NCI-H345 treated with DMSO at 0.1 percent for 48 hours (cell line): Measurements from ENCODE around the gene AAMP.
"Not testable (repeated sequence)": the region's sequence is repeated elsewhere in the genome, so short reads cannot be mapped to it uniquely, and the experiment has no call there.

Experiments
- DNase-seq: peaks from one replicate; lab custom pipeline; 2025; ENCODE audit not compliant: unreplicated experiment; lab: John Stamatoyannopoulos, UW

AAMP gene, protein sequence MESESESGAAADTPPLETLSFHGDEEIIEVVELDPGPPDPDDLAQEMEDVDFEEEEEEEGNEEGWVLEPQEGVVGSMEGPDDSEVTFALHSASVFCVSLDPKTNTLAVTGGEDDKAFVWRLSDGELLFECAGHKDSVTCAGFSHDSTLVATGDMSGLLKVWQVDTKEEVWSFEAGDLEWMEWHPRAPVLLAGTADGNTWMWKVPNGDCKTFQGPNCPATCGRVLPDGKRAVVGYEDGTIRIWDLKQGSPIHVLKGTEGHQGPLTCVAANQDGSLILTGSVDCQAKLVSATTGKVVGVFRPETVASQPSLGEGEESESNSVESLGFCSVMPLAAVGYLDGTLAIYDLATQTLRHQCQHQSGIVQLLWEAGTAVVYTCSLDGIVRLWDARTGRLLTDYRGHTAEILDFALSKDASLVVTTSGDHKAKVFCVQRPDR

DNA sequence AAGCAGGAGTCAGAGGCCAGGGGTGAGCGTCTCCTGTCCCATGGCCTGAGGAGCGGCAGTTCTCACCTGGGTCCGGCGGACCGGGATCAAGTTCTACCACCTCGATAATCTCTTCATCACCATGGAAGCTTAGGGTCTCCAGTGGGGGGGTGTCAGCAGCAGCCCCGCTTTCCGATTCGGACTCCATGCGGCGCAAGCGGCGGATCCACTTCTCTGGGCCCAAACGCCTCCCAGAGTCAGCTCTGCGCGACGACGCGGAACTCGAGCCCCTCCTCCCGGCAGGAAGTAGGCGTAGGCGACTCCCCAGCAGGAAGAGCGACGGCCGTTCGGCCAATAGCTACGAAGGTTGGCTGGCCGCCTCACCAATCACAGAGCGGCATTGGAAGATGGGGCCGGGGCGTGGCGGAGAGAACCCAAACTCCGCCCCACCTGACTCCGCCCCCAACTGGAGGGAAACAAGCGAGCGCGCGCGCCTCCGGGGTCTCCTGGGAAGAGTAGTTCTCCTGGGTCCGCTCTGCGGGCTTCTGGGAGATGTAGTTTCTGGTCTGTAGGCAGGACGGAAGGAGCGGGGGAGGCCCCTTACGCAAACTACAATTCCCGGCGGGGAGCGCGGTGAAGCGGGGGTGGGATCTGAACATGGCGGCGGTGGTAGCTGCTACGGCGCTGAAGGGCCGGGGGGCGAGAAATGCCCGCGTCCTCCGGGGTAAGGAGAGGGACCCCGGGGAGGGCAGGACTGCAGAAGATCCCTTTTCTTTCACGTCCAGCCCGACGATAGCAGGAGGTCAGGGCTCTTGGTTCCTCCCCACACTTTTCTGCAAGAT is at the start of gene AAMP, which contains the start of gene PNKD:
Gene AAMP, minus strand, starts transcription at position 238 of the 821 bp plus-strand sequence. Its CDS starts 51 bp downstream, at position 187.
Gene PNKD, plus strand, starts transcription at position 620 of the 821 bp plus-strand sequence. Its CDS starts 17 bp downstream, at position 637.
- DNase-seq = peak; percentile 99

- DNase-seq = no peak
These were observed 48.3 kb upstream of the AAMP start for GRCh38 chr2:218318241-218318640.

DNA sequence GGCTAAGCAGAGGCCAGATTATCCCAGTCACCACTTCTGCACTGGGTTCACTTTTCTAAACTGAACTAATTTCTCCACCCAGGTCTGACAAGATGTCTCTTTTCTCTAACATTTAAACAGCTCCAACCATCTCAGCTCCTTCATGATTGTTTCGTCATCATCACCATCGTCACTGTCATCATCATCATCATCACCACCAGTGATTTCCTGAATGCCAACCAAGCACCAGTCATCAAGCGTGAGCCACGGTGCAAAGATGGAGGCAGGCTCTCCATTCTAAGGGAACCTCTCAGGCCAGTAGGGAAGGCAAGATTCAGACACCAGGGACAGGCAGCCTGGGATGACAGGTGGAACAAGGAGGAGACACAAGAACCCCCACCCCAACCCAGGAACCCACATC is 47.9 kb upstream of the AAMP start:
- no peak for DNase-seq

DNA sequence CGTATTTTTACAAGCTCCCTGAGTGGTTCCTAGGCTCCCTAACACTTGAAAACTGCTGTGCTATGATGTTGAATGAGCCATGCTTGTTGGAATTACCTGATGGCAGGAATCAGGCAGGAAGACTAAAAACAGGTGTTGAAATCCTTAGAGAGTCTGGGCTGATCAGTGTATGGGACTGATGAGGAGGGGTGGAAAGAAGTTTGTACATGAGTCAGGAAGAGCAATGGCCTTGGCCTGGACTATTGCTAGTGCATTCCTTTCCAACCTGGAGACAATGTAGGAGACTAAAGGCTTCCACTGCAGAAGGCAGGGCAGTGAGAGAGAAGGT is 47.3 kb upstream of the AAMP start:
- DNase-seq = no peak

- DNase-seq = no peak
These were observed 45.5 kb upstream of the AAMP start for GRCh38 chr2:218315397-218315796.

DNA sequence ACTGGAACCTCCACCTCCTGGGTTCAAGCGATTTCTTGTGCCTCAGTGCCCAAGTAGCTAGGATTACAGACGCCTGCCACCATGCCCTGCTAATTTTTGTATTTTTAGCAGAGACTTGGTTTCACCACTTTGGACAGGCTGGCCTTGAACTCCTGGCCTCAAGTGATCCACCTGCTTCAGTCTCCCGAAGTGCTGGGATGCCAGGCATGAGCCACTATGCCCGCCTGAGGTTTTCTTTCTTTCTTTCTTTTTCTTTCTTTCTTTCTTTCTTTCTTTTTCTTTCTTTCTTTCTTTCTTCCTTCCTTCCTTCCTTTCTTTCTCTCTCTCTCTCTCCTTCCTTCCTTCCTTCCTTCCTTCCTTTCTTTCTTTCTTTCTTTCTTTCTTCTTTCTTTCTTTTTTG is 44.8 kb upstream of the AAMP start:
- DNase-seq = not testable (repeated sequence)

DNA sequence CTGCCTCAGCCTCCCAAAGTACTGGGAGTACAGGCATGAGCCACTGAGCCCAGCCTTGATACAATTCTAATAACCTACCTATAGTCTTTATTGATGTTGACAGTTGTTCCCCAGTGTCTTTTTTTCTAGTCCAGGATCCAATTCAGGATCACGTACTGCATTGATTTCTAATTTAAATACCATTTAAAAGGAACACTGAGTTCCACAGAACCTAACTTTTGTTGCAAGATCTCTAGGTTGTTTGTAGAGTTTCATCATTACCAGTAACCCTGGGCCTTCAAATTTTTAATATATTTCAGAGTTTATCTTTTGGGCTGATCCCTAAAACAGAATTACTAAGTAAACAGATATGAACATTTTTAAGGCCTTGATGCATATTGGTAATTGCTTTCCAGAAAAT is 43.4 kb upstream of the AAMP start:
- DNase-seq = no peak

DNA sequence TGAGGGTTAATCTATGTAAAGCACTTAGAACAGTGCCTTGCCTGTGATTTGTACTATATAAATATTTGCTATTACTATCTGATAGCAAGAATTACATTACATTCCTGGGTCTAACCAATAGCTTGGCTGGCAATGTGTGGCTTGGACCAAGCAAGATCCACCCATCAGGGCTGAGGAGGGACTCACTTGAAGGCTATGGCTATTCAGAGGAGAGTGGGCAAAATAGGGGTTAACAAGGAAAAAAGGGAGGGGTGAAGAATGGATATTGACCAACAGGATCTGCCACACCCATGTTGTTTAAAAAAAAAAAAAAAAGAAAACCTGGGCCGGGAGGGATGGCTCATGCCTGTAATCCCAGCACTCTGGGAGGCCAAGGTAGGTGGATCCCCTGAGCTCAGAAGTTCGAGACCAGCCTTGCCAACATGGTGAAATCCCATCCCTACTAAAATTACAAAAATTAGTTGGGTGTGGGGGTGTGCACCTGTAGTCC is 42.4 kb upstream of the AAMP start:
- DNase-seq = no peak

DNA sequence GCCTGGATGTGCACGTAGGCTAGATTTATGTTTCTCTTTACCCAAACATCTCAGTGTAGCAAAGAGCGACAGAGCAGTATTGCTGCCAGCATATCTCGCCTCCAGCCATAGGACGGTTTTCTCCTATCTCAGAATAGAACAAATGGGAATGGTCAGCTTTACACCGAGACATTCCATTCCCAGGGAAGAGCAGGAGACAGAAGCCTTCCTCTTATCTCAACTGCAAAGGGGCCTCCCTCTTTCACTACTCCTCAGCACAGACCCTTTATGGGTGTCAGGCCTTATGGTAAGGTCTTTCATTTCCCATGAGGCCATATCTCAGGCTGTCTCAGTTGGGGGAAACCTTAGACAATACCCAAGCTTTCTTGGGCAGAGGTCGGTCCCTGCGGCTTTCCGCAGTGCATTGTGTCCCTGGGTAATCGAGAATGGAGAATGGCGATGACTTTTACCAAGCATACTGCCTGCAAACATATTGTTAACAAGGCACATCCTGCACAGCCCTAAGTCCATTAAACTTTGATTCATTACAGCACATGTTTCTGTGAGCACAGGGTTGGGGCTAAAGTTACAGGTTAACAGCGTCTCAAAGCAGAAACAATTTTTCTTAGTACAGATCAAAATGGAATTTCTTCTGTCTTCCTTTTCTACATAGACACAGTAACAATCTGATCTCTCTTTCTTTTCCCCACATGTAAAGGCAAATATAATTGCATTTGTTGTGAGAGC is 41.8 kb upstream of the AAMP start:
- DNase-seq = not testable (repeated sequence)

DNA sequence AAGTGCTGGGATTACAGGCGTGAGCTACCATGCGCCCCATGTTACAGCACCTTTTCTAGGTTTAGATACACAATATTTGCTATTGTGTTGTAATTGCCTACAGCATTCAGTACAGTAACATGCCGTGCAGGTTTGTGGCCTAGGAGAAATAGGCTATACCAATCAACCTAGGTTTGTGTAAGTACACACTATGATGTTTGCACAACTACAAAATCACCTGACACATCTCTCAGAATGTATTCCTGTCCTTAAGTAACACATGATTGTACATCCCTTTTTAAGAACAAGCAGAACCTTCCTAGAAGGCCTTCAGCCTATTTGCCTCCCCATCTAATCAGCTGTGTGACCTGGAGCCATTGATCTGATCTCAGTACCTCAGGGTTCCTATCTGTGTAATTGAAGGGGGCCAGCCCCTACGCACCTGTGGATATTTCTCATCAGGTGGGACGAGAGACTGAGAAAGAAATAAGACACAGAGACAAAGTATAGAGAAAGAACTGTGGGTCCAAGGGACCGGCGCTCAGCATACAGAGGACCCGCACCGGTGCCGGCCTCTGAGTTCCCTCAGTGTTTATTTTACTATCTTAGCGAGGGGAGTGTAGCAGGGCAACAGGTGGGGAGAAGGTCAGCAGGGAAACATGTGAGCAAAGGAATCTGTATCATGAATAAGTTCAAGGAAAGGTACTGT is 41.1 kb upstream of the AAMP start:
- DNase-seq = no peak

DNA sequence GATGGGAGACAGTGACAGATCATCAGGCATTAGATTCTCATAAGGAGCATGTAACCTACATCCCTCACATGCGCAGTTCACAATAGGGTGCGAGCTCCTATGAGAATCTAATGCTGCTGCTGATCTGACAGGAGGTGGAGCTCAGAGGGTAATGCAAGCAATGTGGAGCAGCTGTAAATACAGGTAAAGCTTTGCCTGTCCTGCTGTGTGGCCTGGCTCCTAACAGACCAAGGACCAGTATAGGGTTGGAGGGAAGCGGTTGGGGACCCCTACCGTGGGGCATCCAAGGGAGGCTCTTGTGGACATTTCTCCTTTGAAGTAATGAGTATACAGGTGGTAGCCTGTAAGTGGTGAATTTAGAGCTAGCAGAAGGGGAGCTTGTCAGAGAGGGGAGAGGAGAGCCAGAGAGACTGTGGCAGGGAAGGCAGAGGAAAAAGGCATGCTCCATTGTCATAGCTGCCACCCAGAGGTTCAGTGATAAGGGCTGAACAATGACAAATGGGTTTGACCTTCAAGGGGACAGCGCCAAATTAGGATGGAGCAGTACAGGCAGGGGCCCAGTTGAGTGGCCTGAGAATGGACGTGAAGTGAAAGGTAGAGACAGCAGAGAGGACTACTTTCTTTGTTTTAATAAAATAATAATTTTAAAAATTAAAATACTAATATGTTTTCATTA is 37.6 kb upstream of the AAMP start:
- no peak for DNase-seq

GRCh38 chr2:218306184-218306920 is 36.4 kb upstream of the AAMP start:
- DNase-seq = no peak

DNA sequence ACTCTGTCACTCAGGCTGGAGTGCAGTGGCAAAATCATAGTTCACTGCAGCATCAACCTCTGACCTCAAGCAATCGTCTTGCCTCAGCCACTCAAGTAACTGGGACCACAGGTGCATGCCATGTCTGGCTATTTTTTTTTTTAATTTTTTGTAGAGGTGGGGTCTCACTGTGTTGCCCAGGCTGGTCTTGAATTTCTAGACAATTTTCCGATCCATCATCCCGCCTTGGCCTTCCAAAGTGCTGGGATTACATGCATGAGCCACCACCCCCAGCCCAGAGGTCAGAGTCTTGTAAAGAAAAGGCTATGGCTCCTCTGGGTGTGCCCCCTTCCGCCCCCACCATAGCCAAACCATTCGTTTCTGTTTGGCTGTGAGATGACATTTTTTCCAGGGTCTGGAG is 35.4 kb upstream of the AAMP start:
- no peak for DNase-seq

DNA sequence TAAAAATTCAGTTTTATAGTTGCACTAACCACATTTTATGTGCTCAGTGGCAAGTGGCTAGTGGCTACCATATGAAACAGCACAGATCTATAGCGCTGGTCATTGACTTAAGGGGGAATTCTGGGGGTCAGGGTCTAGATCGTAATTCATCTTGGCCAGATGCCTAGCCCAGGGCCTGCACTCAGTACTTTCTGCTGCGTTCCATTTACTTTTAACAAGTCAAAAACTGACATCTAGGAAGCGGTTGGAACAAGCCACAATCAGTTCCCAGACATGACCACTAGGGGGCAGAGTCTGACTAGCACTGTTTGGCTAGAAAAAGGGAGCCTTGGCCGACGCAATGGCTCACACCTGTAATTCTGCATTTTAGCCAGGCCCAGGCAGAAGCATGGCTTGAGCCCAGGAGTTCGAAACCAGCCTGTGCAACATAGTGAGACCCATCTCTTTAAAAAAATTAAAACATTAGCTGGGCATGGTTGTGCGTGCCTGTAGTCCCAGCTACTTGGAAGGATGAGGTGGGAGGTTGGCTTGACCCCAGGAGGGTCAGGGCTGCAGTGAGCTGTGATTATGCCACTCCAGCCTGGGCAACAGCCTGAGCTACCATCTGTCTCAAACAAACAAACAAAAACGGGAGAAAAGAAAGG is 31.4 kb upstream of the AAMP start:
- peak; percentile 49 for DNase-seq

- DNase-seq = no peak
These were observed 30.2 kb upstream of the AAMP start for GRCh38 chr2:218300141-218300540.

DNA sequence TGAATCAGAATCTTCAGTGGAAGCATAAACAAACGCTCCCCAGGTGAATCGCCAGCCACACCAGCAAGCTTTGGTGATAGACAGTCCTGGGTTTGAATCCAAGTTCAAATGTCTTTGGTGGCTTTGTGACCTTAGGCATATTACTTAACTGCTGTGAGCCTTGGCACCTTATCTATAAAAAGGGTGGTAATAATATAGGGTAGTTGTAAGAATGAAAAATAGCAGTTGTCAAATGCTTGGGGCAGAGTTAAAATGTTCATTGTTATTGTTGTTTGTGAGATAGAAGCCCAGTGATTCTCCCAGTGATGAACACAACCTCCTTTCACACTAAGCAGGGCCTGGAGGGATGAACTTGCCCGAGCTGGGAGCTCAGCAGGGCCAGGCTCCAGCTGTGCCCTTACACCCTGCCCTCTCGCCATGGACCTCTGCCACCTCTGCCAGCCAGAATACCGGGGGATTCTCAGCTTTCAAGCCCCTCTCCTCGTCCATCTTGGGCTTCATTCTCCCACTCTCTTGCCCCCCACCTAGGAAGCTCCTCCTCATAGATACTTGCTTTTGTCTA is 28.5 kb upstream of the AAMP start:
- no peak for DNase-seq

DNA sequence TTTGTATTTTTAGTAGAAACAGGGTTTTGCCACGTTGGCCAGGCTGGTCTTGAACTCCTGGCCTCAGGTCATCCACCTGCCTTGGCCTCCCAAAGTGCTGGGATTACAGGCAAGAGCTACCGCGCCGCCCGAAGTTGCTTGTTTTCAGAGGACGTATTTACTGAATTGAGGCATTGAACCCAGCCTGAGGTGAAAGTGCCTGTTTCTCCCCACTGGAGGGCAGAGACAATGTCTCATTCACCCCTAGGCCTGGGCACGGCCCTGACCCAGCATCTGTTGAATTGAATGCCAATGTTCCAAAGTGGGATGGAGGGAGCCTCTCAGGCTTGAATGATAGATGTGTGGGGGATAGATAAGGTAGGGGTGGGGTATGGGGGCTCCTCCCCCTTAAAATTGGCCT is 26.9 kb upstream of the AAMP start:
- no peak for DNase-seq

- DNase-seq = no peak
These were observed 26.3 kb upstream of the AAMP start for GRCh38 chr2:218296200-218296599.

GRCh38 chr2:218295029-218295428 is 25.1 kb upstream of the AAMP start:
- DNase-seq = no peak
